ENCODE data around the gene CLSTN2. TPM values are rescaled to one million over a fixed set of nuclear protein-coding genes. Genes with fewer than 3 reads are reported as not detected.

The CLSTN2 gene
- total and polyA plus RNA-seq, 2 of the 8 experiments (the other 6 are each of a cell fraction or from before 2014, with no cell fraction given): 0.39 to 0.52 TPM

DNA sequence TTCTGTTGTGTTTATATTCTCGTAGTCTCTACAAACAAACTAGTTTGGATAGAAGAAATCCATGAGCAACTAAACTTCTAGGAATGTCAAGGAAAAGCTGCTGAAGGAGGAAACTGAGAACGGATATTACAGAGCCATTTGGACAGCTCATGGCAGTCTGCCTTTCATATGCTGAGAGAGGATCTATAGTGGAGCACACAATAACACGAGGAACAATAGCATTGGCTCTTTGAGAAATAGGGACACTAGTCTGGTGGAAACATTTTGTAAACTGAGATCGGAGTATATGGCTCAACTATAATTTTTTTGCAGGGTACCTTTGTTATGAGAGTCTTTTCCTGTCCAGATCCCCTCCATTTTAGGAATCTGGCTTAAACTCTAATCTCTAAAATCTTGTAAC, 200.5 kb downstream of the CLSTN2 start:
- Histone ChIP-seq H2BK12ac (ENCODE audit: low read depth, low read length) (no peak overlapping the region), H4K8ac (ENCODE audit: extremely low read depth, insufficient read depth, low read length) (no peak overlapping the region), H3K4me3 (ENCODE audit: extremely low read depth in 1 of 4, insufficient read depth in 2 of 4, low read depth in 3 of 4, low read length in 4 of 4) (no peak overlapping the region), H4K20me1 (replicated peaks in 1 of 2; ENCODE audit: control insufficient read depth in 1 of 2, insufficient read depth in 2 of 2, low read length in 2 of 2) (no peaks in the 10 kb centered on the region), H3K56ac (replicated peaks; ENCODE audit: insufficient read length, low read depth, low read length) (no peak overlapping the region), H4K91ac (replicated peaks; ENCODE audit: insufficient read length, low read length) (no peak overlapping the region), H2BK20ac (ENCODE audit: low read length) (no peak overlapping the region), H4K5ac (ENCODE audit: insufficient read length, low read depth, low read length) (no peak overlapping the region), H3K23ac (ENCODE audit: insufficient read length) (no peak overlapping the region), H3K4me1 (replicated peaks in 1 of 4; ENCODE audit: control insufficient read depth in 3 of 4, insufficient read depth in 4 of 4, low read length in 3 of 4) (peaks cover 0 to 4% (median 0%) of the 10 kb centered on the region in 4 experiments; a peak in 1 of 7 replicates), H3K23me2 (ENCODE audit: low read depth, low read length) (no peaks in the 10 kb centered on the region; the same call in 1 of the 2 replicates), H3K4me2 (ENCODE audit: insufficient read depth in 1 of 2, low read depth in 2 of 2, low read length in 2 of 2) (no peak overlapping the region), H2BK15ac (ENCODE audit: low read length) (no peak overlapping the region), H3K27me3 (replicated peaks in 1 of 4; ENCODE audit: control insufficient read depth in 3 of 4, extremely low read depth in 1 of 4, insufficient read depth in 3 of 4, low read length in 3 of 4) (no peaks in the 10 kb centered on the region), H3K9me3 (ENCODE audit: insufficient read depth in 2 of 2, low read depth in 1 of 2, low read length in 1 of 2) (no peaks in the 10 kb centered on the region), H3K79me2 (ENCODE audit: control insufficient read depth in 1 of 2, insufficient read depth in 2 of 2, low read length in 2 of 2) (no peaks in the 10 kb centered on the region), H3K9ac (replicated peaks in 1 of 4; ENCODE audit: extremely low read depth in 1 of 4, low read depth in 3 of 4, low read length in 3 of 4) (no peak overlapping the region), H3K4ac (replicated peaks; ENCODE audit: insufficient read length, low read depth, low read length) (no peak overlapping the region), H2AFZ (ENCODE audit: low read length) (no peak overlapping the region), H2BK5ac (ENCODE audit: low read depth, low read length) (no peak overlapping the region), H2AK5ac (ENCODE audit: low read depth, low read length) (no peak overlapping the region), H3K18ac (ENCODE audit: extremely low read depth, low read length) (no peak overlapping the region), H2BK120ac (replicated peaks; ENCODE audit: low read depth, low read length) (no peak overlapping the region), H3K79me1 (ENCODE audit: low read depth, low read length) (no peaks in the 10 kb centered on the region), H3K36me3 (ENCODE audit: control insufficient read depth in 2 of 4, insufficient read depth in 4 of 4, low read length in 3 of 4) (no peaks in the 10 kb centered on the region), H3K27ac (ENCODE audit: low read depth, low read length) (no peak overlapping the region), H3K14ac (ENCODE audit: insufficient read length) (no peak overlapping the region)
- CTCF ChIA-PET (ENCODE audit: partially characterized antibody): interaction anchor here (0.7 to 1.8 kb wide), 6 partner anchors 8 to 415 kb away, joined by 3 to 11 read pairs (median 4); no protein-coding TSS in a partner anchor
- FAIRE-seq (no peak), DNase-seq (ENCODE audit: low read depth in 1 of 2, low spot score in 2 of 2) (no peak)
- 68% methylated on average over 4 of the region's 4 CpGs; no CpG with 5 or more reads in 1 of the 2 experiments for WGBS, 2 experiments (ENCODE audit: extremely low coverage in 1 of 2, insufficient coverage in 1 of 2, insufficient read length in 1 of 2, insufficient replicate concordance in 2 of 2, low coverage in 1 of 2, low lambda C conversion rate in 2 of 2, missing lambda C conversion rate in 1 of 2)
- POLR2A ChIA-PET (ENCODE audit: partially characterized antibody): no interaction called here
- TF ChIP-seq RBBP5 (IDR thresholded peaks at IDR 0.05; ENCODE audit: borderline replicate concordance, low read depth, low read length) (no peak), RFX5 (IDR thresholded peaks at IDR 0.05; ENCODE audit: borderline replicate concordance, low read depth, low read length) (no peak), HDAC6 (IDR thresholded peaks at IDR 0.05; ENCODE audit: low read depth, low read length) (no peak), CTBP2 (IDR thresholded peaks at IDR 0.05; ENCODE audit: borderline replicate concordance, insufficient read depth, insufficient read length, low read length) (no peak), CBX5 (IDR thresholded peaks at IDR 0.05; ENCODE audit: low read depth, low read length) (no peak), CEBPB (IDR thresholded peaks at IDR 0.05; ENCODE audit: low read depth, low read length) (no peak), TEAD4 (IDR thresholded peaks at IDR 0.05; ENCODE audit: low read depth, low read length) (no peak), POU5F1 (IDR thresholded peaks at IDR 0.05; ENCODE audit: low read depth, low read length) (no peak), BACH1 (IDR thresholded peaks at IDR 0.05; ENCODE audit: low read length) (no peak), EZH2 (IDR thresholded peaks at IDR 0.05; ENCODE audit: low read depth, low read length, severe bottlenecking) (no peak), RNF2 (IDR thresholded peaks at IDR 0.05; ENCODE audit: borderline replicate concordance, low read depth, low read length, missing control alignments, poor library complexity, severe bottlenecking) (no peak), NANOG (IDR thresholded peaks at IDR 0.05; ENCODE audit: insufficient read depth, low read depth, low read length, poor library complexity, severe bottlenecking) (no peak)
- TF ChIP-seq, protein P1, sequence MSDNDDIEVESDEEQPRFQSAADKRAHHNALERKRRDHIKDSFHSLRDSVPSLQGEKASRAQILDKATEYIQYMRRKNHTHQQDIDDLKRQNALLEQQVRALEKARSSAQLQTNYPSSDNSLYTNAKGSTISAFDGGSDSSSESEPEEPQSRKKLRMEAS (IDR thresholded peaks at IDR 0.05): no peak

All from H1 (cell line).